Stomach smooth muscle (tissue), 2 donors: ENCODE data around the gene CCDC182.

Source experiments
- H3K27ac ChIP-seq: one replicate; pipeline ENCODE4 v1.7.0; 2013; ENCODE audit warnings: mild to moderate bottlenecking, low read length, inconsistent platforms
- H3K27me3 ChIP-seq, 2 donors: one replicate each; pipeline ENCODE4 v1.7.0; 2013; ENCODE audit warnings: low read length in 2 of 2; ENCODE audit not compliant: insufficient read depth in 2 of 2, control insufficient read depth in 1 of 2
- H3K36me3 ChIP-seq, 2 donors: one replicate each; pipeline ENCODE4 v1.7.0; 2013; ENCODE audit warnings: low read length in 2 of 2; ENCODE audit not compliant: control insufficient read depth in 2 of 2, insufficient read depth in 2 of 2
- H3K4me1 ChIP-seq: one replicate; pipeline ENCODE4 v1.7.0; 2013; ENCODE audit warnings: low read length; ENCODE audit not compliant: control insufficient read depth, insufficient read depth
- H3K4me3 ChIP-seq, 2 donors: one replicate each; pipeline ENCODE4 v1.7.0; 2013; ENCODE audit warnings: low read length in 2 of 2
- H3K9ac ChIP-seq, 2 donors: one replicate each; pipeline ENCODE4 v1.7.0; 2013; ENCODE audit warnings: low read length in 2 of 2, mild to moderate bottlenecking in 1 of 2
- H3K9me3 ChIP-seq, 2 donors: one replicate each; pipeline ENCODE4 v1.7.0; 2013; ENCODE audit warnings: low read length in 2 of 2; ENCODE audit not compliant: control insufficient read depth in 2 of 2
- donor health status: healthy.
- donor health status: Pancreatic carcinoma.

CCDC182 gene

GRCh38 chr17:57745242-57745641 lies at the start of gene CCDC182:
Gene CCDC182 (minus strand): TSS chr17:57745299. CDS start chr17:57745272, 27 bp downstream.
- Histone ChIP-seq H3K36me3 (no peaks in the 10 kb centered on the region), H3K27me3 (peaks cover 10 to 19% of the 10 kb centered on the region in 2 donors), H3K4me3 (no peak within 1 kb of the TSS), H3K27ac (no peak within 1 kb of the TSS), H3K9ac (no peak within 1 kb of the TSS), H3K4me1 (peaks cover 1% of the 10 kb centered on the region), H3K9me3 (peaks cover 0 to 3% of the 10 kb centered on the region in 2 donors)

- Histone ChIP-seq H3K4me1 (no peaks in the 10 kb centered on the region), H3K9me3 (no peaks in the 10 kb centered on the region), H3K4me3 (no peak overlapping the region), H3K9ac (no peak overlapping the region), H3K27me3 (peaks cover 0 to under 1% of the 10 kb centered on the region in 2 donors), H3K27ac (no peak overlapping the region), H3K36me3 (no peaks in the 10 kb centered on the region)
Measured at GRCh38 chr17:57794841-57795240, 49.7 kb upstream of the CCDC182 start.

DNA sequence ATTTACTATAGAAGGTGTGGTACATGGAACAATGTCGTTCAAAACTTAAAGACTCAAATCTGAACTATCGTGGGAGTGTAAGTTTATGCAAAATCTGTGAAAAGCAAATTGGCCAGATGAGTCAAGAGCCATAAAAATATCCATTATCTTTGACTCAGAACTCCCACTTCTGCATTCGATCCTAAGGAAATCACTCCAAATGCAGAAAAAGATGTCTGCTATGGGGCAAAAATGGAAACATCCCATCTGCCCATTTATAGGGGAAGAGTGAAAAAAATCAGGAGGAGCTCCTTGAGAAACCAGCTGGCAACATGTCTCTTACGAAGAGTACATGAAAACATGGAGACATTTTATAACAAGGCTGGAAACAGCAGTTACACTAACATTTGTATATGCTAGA lies 43.6 kb upstream of the CCDC182 start:
- H3K27me3 ChIP-seq, result peaks cover 2 to 10% of the 10 kb centered on the region in 2 donors
- no peak overlapping the region for H3K27ac ChIP-seq
- H3K9ac ChIP-seq, result no peak overlapping the region
- no peaks in the 10 kb centered on the region for H3K9me3 ChIP-seq
- H3K36me3 ChIP-seq, result no peaks in the 10 kb centered on the region
- no peaks in the 10 kb centered on the region for H3K4me1 ChIP-seq
- H3K4me3 ChIP-seq, result no peak overlapping the region

GRCh38 chr17:57785022-57785421 lies 39.9 kb upstream of the CCDC182 start:
- no peak overlapping the region for H3K9ac ChIP-seq
- H3K36me3 ChIP-seq, result no peaks in the 10 kb centered on the region
- no peaks in the 10 kb centered on the region for H3K9me3 ChIP-seq
- peaks cover 9 to 16% of the 10 kb centered on the region in 2 donors for H3K27me3 ChIP-seq
- H3K4me1 ChIP-seq, result peaks cover 15% of the 10 kb centered on the region
- H3K27ac ChIP-seq, result no peak overlapping the region
- no peak overlapping the region for H3K4me3 ChIP-seq

- no peak overlapping the region for H3K27ac ChIP-seq
- peaks cover 7 to 14% of the 10 kb centered on the region in 2 donors for H3K27me3 ChIP-seq
- H3K4me3 ChIP-seq, result no peak overlapping the region
- H3K36me3 ChIP-seq, result no peaks in the 10 kb centered on the region
- no peak overlapping the region for H3K9ac ChIP-seq
- no peaks in the 10 kb centered on the region for H3K9me3 ChIP-seq
- H3K4me1 ChIP-seq, result peaks cover 15% of the 10 kb centered on the region
Measured at GRCh38 chr17:57784226-57784895, 39.3 kb upstream of the CCDC182 start.

DNA sequence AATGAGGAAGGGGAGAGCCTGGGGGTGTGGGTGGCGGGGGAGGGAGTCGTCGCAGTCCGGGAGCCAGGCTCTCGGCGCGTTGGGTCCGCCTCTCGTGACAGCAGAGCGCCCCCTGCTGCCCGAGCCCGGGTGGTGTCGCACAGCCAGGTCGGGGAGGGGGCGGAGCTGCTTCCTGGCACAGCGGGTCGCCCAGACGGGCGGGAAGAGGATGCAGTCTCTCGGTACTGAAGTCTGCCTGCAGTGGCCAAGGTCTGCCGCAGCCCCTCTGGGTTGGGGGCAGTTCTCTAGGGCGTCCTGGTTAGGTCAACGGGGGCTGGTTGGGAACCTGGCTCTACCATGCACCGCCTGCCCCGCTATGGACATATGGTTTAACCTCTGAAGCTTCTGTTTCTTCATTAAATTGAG lies 38.2 kb upstream of the CCDC182 start:
- peak overlapping the region in 1 of 2 donors; percentile 8 for H3K4me3 ChIP-seq

DNA sequence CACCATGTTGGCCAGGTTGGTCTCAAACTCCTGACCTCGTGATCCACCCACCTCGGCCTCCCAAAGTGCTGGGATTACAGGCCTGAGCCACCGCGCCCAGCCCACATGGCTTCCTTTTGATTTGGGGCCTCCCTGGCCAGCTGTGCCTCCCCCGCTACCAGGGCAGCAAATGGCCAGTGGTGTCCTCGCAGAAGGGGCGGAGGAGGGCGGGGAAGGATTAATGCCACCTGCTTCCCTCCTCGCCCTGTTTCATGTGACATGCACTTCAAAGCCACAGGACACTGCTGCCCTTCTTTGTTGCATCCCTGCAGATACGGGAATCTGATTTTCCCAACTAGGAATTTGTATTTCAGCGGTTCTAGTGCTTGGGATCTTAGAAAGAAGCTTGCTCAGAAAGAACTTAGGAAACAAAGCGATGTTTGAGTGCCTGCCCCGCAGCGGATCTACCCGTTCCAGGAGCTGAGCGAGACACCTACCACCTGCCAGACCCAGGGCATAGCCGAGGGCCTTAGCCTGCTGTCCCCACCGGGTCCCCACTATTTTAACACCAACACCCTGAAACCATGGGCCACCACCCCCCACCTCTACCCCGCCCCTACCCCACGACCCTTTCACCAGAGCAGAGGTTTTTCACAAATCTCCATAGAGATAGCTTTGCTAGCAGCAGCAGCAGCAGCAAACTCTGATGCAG lies 37.7 kb upstream of the CCDC182 start:
- Histone ChIP-seq H3K9ac (no peak overlapping the region), H3K9me3 (no peaks in the 10 kb centered on the region), H3K27me3 (peaks cover 7 to 8% of the 10 kb centered on the region in 2 donors), H3K4me3 (peak overlapping the region in 1 of 2 donors; percentile 8), H3K36me3 (no peaks in the 10 kb centered on the region), H3K4me1 (peaks cover 15% of the 10 kb centered on the region), H3K27ac (no peak overlapping the region)

More for the DNA sequence above, 38.2 kb upstream of the CCDC182 start:
- Histone ChIP-seq H3K9me3 (no peaks in the 10 kb centered on the region), H3K27me3 (peaks cover 7 to 12% of the 10 kb centered on the region in 2 donors), H3K27ac (no peak overlapping the region), H3K36me3 (no peaks in the 10 kb centered on the region), H3K4me1 (peaks cover 15% of the 10 kb centered on the region), H3K9ac (no peak overlapping the region)

- no peak overlapping the region for H3K27ac ChIP-seq
- no peak overlapping the region for H3K4me3 ChIP-seq
- H3K9ac ChIP-seq, result no peak overlapping the region
- no peaks in the 10 kb centered on the region for H3K9me3 ChIP-seq
- peaks cover 15% of the 10 kb centered on the region for H3K4me1 ChIP-seq
- H3K27me3 ChIP-seq, result peaks cover 7 to 8% of the 10 kb centered on the region in 2 donors
- no peaks in the 10 kb centered on the region for H3K36me3 ChIP-seq
Measured at GRCh38 chr17:57782062-57782490, 37.0 kb upstream of the CCDC182 start.

GRCh38 chr17:57781386-57782061 lies 36.4 kb upstream of the CCDC182 start:
- Histone ChIP-seq H3K4me3 (no peak overlapping the region), H3K27ac (no peak overlapping the region), H3K9ac (no peak overlapping the region), H3K9me3 (no peaks in the 10 kb centered on the region), H3K27me3 (peaks cover 7 to 8% of the 10 kb centered on the region in 2 donors), H3K36me3 (no peaks in the 10 kb centered on the region), H3K4me1 (peaks cover 15% of the 10 kb centered on the region)

- Histone ChIP-seq H3K27ac (no peak overlapping the region), H3K27me3 (peaks cover 7 to 8% of the 10 kb centered on the region in 2 donors), H3K4me1 (peaks cover 19% of the 10 kb centered on the region), H3K9ac (no peak overlapping the region), H3K9me3 (no peaks in the 10 kb centered on the region), H3K36me3 (no peaks in the 10 kb centered on the region), H3K4me3 (no peak overlapping the region)
Measured at GRCh38 chr17:57779706-57780105, 34.6 kb upstream of the CCDC182 start.
